ENCODE results near the gene PPFIBP2.

DNA sequence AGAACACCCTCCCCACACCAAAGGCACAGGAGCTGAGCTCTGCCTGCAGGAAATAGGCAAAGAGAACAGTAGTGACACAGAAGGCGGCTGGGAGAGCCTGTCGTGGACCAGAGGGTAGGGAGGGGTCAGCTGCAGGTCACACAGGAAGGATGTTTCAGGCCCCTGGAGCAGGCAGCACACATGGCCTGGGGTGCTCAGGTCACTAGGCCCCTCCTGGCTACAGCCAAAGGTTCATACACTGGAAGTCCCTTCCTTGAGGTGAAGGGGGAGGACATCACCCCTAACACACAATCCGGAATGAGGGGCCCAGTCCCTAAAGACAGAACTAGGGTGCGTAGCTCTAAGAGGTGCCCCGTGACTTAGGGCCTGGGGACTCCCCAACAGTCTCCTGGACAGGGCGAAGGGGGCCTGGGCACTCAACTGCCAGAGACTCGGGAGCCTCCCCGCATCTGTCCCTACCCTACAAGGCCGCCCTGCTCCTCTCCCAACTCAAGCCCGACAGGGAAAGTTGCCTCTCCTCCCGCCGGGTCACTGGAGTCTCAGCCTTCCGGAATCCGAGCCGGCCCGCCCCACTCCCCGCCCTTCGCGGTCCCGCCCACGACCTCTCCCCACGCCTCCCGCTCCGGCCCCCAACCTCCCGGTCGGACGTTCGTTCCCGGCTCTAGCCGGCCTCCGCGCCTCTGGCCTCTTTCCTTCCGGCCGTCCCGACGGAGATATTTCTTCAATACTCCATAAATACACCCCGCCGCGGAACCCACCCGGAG is 159.3 kb downstream of the PPFIBP2 start, which contains the start of gene CYB5R2:
- TF ChIP-seq, protein P1, sequence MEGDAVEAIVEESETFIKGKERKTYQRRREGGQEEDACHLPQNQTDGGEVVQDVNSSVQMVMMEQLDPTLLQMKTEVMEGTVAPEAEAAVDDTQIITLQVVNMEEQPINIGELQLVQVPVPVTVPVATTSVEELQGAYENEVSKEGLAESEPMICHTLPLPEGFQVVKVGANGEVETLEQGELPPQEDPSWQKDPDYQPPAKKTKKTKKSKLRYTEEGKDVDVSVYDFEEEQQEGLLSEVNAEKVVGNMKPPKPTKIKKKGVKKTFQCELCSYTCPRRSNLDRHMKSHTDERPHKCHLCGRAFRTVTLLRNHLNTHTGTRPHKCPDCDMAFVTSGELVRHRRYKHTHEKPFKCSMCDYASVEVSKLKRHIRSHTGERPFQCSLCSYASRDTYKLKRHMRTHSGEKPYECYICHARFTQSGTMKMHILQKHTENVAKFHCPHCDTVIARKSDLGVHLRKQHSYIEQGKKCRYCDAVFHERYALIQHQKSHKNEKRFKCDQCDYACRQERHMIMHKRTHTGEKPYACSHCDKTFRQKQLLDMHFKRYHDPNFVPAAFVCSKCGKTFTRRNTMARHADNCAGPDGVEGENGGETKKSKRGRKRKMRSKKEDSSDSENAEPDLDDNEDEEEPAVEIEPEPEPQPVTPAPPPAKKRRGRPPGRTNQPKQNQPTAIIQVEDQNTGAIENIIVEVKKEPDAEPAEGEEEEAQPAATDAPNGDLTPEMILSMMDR (IDR thresholded peaks at IDR 0.05) = no peak
- TF ChIP-seq EZH2 (IDR thresholded peaks at IDR 0.05; ENCODE audit: borderline replicate concordance, insufficient read depth, low read depth, low read length, poor library complexity, severe bottlenecking) = no peak

Data from B cell (primary cell).